GM19467 (cell line): ENCODE results near the gene TMEM140.

Source experiments
- ATAC-seq: cut with Tn5 transposase; IDR thresholded peaks from one replicate; pipeline ENCODE4 v1.9.1; 2021; ENCODE audit warnings: mild to moderate bottlenecking, moderate library complexity; ENCODE audit not compliant: unreplicated experiment

Gene TMEM140

GRCh38 chr7:135192914-135193536 is 45.2 kb downstream of the TMEM140 start:
- no peak for ATAC-seq

- no peak for ATAC-seq
Measured at GRCh38 chr7:135193615-135194081, 45.8 kb downstream of the TMEM140 start.

- no peak for ATAC-seq
Measured at GRCh38 chr7:135194494-135195095, 46.7 kb downstream of the TMEM140 start.

DNA sequence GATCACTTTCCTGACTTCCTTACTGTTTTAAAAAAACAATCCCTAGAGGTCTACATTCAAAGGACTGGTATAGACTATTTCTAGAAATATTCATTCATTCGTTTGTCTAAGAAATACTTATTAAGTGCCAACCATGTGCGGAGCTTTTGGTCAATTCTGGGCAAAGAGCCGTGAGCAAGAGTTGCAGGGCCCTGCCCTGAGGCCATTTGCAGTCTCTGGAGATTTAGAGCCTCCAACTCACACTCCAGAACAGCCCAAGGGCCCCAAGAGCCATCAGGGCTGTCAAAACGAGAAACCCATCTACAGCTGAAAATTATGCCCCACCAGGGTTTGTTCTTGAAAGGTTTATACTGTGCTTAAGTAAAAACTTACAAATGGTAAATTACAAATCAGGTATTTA is 47.3 kb downstream of the TMEM140 start:
- no peak for ATAC-seq

DNA sequence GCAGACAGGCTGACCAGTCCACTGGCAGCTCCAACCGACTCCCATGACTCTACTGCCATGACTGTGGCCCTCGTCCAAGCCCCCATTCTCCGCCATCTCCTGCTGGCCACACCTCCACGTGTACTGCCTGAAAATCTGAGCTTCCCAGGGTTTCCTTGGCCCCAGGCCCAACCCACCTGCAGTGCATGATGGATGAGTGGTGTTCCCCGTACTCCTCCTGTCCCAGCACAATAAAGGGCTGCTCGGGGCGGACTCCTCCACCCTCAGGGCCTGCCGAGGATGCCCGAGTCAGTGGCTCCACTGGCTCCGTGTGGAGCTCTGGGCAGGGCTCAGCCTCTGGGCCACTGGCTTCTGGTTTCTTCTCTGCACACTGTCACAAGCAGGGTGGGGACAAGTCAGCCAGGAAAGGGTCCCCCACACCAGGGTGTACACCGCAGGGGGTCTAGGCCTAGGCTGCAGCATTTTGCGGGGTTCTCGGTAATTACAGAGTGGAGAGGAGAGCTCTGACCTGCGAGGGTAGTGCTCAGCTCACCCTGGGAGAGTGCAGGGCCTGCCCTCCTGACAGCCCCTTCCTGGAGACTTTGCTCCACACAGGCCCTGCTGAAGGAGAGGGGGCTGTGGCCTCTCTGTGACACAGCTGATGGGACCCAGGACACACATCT is 48.2 kb downstream of the TMEM140 start:
- ATAC-seq, result no peak

- ATAC-seq, result no peak
Measured at GRCh38 chr7:135197343-135197742, 49.5 kb downstream of the TMEM140 start.

DNA sequence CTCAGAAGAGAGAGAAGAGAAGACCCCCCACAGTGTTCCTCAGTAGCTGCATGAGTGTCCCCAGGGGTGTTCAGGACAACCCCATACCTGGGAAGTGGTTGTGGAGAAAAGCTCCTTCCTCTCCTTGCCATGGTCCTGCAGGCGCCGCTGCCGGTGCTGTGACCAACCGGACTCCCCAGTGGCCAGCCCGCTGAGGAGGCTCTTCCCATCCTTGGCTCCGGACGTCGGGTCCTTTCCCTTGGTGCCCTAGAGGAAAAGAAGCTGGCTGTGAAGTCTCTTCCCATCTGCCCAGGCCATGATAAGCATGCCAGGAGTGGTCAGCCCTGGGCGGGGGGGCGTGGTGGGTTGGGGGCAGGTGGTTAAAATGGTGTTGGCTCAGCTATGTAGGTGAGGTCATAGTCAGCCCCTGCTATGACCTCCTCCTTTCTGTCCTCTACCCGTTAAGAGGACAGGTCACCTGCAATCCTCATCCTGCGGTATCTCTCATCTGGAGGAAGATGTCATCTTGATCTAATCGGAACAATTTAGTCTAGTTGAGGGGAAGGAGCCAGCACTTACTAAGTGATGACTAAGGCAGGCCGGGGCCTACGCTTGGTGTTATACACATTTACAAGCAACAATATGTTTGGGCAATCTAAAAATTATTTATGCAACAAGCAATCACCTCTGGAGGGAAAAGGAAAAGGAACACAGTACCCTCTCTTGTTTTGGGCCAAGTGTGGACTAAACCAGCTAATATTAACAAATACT is 50.2 kb downstream of the TMEM140 start:
- ATAC-seq, result no peak

GRCh38 chr7:135199439-135199838 is 51.6 kb downstream of the TMEM140 start:
- ATAC-seq, result no peak

DNA sequence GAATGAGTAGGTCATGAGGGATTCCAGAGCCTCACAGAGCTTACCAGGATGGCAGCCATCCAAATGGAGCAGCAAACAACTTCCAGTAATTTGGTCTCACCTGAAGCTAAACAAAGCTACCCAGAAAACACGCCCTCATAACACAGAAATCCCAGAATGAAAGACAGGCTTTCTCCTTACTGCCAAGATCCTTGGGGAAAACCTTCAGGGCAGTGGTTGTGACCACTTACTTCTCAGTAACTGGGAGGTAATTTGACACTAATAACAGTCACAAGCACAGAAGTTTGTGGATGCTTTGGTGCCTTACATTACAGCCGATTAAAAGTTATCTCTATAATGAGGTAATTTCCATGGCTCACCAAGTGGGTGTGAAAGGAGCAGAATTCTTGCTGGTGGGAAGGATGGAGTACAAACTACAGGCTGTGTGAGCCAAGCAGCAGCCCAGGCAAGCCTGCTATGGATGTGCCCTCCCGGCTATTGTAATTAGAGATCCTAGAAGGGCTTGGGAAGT is 53.0 kb downstream of the TMEM140 start:
- ATAC-seq, result no peak

GRCh38 chr7:135201350-135201749 is 53.5 kb downstream of the TMEM140 start:
- ATAC-seq, result no peak

DNA sequence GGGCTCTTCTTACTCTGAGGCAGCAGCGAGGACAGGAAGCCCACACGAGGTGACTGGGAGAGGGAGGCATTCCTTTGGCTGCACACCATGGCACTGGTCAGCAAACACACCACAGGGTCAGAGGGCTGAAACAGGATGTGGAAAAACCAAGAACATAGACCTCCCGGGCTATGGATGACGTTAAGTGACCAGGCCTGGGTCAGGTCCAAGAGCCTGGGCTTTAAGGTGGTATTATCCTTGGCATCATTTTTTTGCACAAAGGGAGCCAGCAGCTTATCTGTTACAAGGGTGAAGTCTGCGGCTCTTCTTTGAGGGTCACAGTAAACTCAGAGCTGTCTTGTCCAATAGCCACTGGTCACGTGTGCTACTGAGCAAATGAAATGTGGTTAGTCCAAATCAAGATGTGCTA is 56.5 kb downstream of the TMEM140 start:
- ATAC-seq, result no peak

DNA sequence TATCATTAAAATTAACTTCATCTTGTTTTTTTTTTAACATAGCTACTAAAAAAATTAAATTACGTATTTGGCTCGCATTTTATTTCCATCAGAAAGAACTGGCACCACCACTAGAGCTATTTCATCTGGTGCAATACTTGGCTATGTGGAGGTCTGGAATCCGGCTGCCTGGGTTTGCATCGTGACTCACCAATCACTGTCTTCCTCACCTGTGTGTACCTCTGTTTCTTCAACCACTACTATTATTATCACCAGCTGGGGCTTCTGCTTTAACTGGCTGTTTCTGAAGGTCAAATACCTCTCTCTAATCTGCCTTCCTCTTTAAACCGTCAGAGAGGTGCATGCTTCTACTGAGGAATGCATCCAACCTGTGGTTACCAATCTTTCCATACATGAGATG is 57.0 kb downstream of the TMEM140 start:
- no peak for ATAC-seq

GRCh38 chr7:135205850-135206249 is 58.0 kb downstream of the TMEM140 start:
- no peak for ATAC-seq

- ATAC-seq, result peak; percentile 19
Measured at GRCh38 chr7:135206941-135207391, 59.1 kb downstream of the TMEM140 start.

DNA sequence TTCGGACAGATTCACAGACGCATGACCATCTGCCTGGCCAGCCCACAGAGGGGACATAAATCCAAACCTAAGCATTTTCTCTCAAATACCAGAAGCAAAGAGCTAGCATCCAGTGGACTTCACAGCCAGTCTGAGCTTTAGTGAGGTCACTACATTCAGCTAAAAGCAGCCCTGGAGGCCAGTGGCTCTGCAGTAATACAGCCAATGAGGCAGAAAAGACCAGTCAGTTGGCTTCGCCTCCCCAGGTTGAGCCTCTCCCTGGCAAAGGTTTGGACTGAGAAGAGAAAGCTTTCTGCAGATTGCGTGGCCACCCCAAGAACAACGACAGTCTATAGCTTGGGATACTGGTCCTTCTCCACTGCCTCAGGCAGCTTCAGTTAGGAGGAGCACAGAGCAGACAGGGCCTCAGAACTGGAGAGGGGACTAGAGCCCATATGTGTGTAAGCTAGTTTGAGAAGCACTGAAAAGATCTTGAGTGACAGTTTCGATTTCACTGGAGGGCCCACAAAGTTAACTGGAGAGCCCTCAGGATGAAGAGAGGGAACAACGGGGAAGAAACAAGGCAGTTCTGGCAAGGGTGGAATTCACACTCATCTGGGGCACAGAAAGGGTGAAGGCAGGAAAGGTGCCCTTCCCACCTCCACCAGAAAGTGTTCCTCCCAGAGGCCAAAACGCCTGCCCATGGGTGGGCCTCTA is 59.7 kb downstream of the TMEM140 start:
- no peak for ATAC-seq

GRCh38 chr7:135208102-135208793 is 60.4 kb downstream of the TMEM140 start:
- ATAC-seq, result no peak

DNA sequence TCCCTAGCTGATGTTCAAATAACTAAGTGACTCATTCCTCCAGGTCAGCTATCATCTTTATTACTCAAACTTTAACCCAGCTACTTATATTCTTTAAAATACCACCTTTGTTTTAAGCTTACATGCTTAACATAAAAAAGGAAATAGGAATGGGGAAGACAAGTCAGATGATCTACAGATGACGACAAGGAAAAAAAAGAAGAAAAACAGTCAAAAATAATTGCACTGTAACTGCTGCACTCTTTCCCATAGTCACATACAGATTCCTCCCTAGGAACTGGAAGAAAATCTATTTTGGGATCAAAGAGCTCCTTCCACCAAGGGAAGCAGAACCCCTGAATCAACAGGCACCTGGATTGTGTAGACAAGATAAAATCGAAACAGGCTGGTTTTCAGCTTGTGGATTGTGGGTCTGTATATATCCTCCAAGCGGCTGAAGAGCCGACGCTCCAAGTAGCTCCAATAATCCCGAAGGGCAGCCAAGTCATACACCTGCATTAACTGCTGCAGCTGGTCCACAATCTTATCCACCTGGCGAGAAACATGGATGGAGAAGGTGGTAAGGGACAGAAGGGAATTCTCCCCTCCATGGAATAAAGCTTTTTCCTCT is 61.5 kb downstream of the TMEM140 start:
- no peak for ATAC-seq

- ATAC-seq, result no peak
Measured at GRCh38 chr7:135210888-135211178, 63.0 kb downstream of the TMEM140 start.

DNA sequence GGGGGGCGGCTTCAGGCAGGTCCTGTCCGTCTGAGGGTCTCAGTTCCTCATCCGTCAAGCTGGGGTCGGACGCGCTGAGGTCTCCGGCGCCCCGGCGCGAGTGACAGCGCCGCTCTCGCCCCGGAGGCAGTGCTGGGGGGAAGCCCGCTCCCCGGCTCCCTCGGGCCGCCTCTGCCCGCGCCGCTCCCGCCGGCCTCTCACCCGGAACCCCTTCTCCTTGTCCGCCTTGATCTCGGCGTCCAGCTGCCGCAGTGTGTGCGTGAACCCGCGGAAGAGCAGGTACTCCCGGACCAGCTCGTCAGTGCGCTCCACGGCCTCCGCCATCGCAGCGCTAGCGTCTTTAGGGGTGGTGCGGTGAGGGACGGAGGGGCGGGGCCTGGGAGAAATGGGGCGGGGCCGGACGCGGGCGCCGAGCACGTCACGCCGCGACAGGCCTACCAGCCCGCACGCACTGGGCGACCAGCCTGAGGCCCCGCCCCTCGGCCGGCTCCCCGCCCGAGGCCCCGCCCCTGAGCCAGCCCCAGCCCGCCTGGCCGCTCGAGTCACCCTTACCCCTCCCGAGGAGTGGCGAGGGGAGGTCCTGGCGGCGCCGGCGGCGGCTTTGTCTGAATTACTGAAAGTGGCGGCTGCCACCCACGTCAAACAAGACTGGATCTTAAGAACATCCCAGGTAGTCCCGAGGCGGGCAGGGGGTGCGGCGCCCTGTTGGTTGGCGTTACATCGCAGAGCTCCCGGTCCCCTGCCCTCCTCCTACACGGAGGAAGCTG is 63.5 kb downstream of the TMEM140 start, which contains the start of gene WDR91:
WDR91 (minus strand) TSS at position 348 of the 767 bp plus-strand sequence; CDS start at position 324, 24 bp downstream.
- ATAC-seq, result peak; percentile 66
